Psoas muscle (tissue), 8 donors: ENCODE results near the gene RAPSN. TPM values are rescaled to one million over a fixed set of nuclear protein-coding genes. Genes with fewer than 3 reads are reported as not detected.

ENCODE experiments used
- ATAC-seq, 4 donors: fragments of 200-7000 bp; cut with Tn5 transposase; one replicate each; pipeline ENCODE4 v1.9.1; 2020; ENCODE audit warnings: moderate library complexity in 3 of 4, mild to moderate bottlenecking in 2 of 4
- DNase-seq, 2 donors: peaks; one replicate each; pipeline ENCODE4 v3.0.0-alpha.2; 2020
- H3K27ac ChIP-seq: fragments of 200-600 bp; one replicate; pipeline ENCODE4 v1.8.0; 2022
- H3K27me3 ChIP-seq, 3 donors: fragments of 200-600 bp in 1 of 3; one replicate each; pipeline versions ENCODE4 v1.6.1 to v1.8.0; 2013 to 2022; ENCODE audit warnings: low read length in 2 of 3, mild to moderate bottlenecking in 2 of 3, moderate library complexity in 1 of 3; ENCODE audit not compliant: insufficient read depth in 3 of 3
- H3K36me3 ChIP-seq, 2 donors: fragments of 200-600 bp in 1 of 2; one replicate each; pipeline versions ENCODE4 v1.6.1 to v1.8.0; 2013 to 2022; ENCODE audit warnings: low read depth in 1 of 2, mild to moderate bottlenecking in 1 of 2, moderate library complexity in 1 of 2; ENCODE audit not compliant: insufficient read depth in 1 of 2
- H3K4me1 ChIP-seq: fragments of 200-600 bp; one replicate; pipeline ENCODE4 v1.8.0; 2022
- H3K4me3 ChIP-seq: fragments of 200-600 bp; one replicate; pipeline ENCODE4 v1.8.0; 2022; ENCODE audit warnings: mild to moderate bottlenecking
- H3K9me3 ChIP-seq: fragments of 200-600 bp; one replicate; pipeline ENCODE4 v1.8.0; 2022
- WGBS, 3 donors: extraction: QIAGEN DNeasy Blood & Tissue Kit; methylation state at CpG; one replicate each; pipeline versions ENCODE4 v1.1.6 to v1.1.7; 2013; 5-methylcytosine and 5-hydroxymethylcytosine counted together
- intact Hi-C, 2 donors: fragments of 100-400 bp; cut with DNase I; formaldehyde crosslinking; loops; one replicate each; pipeline versions ENCODE4 v1.11.0 to v1.14.2; 2022
- polyA plus RNA-seq, 3 donors: library from polyadenylated mRNA; stranded (reverse); fragments of 200-250 nt; gene quantifications; one replicate each; pipeline ENCODE4 v1.2.3, GENCODE V29; 2013
- total RNA-seq, 4 donors: library from RNA; stranded (reverse); fragmentation: NEBNext Ultra II Directional in 2 of 4; extraction: Animal tissue kit (Norgen Biotek cat#: 25700) in 2 of 4; gene quantifications; one replicate each; pipeline versions ENCODE4 v1.2.1 to v1.2.4, GENCODE V29; 2021 to 2023
- TF ChIP-seq, protein P1 (sequence below): fragments of 200-600 bp; IDR thresholded peaks from one replicate; pipeline ENCODE4 v1.8.0; 2022; ENCODE audit warnings: antibody characterized with exemption
- donor health status: healthy with polysubstance abuse.
- donor health status: DM: no; HTN: no; CAD: no; lungs with moderate emphysema.
- donor health status: Bipolar disorder and iron deficiency.
- donor health status: healthy.
- donor health status: DM: yes; HTN: yes; CAD: no.
- donor health status: DM: no; HTN: no; CAD: no.
- donor health status: DM: no; HTN: no; CAD: no.
- donor health status: DM: yes; HTN: yes; CAD: no.

The RAPSN gene
- total and polyA plus RNA-seq, 7 donors, result 37.6 to 90.6 (median 58.7) TPM

- peaks cover 13% of the 10 kb centered on the region for H3K4me1 ChIP-seq
- no peaks in the 10 kb centered on the region for H3K9me3 ChIP-seq
- DNase-seq (no peak), ATAC-seq (no peak)
- no peaks in the 10 kb centered on the region for H3K27me3 ChIP-seq
- TF ChIP-seq, protein P1, sequence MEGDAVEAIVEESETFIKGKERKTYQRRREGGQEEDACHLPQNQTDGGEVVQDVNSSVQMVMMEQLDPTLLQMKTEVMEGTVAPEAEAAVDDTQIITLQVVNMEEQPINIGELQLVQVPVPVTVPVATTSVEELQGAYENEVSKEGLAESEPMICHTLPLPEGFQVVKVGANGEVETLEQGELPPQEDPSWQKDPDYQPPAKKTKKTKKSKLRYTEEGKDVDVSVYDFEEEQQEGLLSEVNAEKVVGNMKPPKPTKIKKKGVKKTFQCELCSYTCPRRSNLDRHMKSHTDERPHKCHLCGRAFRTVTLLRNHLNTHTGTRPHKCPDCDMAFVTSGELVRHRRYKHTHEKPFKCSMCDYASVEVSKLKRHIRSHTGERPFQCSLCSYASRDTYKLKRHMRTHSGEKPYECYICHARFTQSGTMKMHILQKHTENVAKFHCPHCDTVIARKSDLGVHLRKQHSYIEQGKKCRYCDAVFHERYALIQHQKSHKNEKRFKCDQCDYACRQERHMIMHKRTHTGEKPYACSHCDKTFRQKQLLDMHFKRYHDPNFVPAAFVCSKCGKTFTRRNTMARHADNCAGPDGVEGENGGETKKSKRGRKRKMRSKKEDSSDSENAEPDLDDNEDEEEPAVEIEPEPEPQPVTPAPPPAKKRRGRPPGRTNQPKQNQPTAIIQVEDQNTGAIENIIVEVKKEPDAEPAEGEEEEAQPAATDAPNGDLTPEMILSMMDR, result no peak
- H3K36me3 ChIP-seq, result peaks cover 0 to 7% of the 10 kb centered on the region in 2 donors
- intact Hi-C loops, result no loop called here
- 64 to 82% (median 72%) methylated on average over 3 of the region's 3 CpGs for WGBS, 3 donors
- no peak overlapping the region for H3K4me3 ChIP-seq
- H3K27ac ChIP-seq, result no peak overlapping the region
Measured at GRCh38 chr11:47436726-47437125, 12.2 kb downstream of the RAPSN start.

DNA sequence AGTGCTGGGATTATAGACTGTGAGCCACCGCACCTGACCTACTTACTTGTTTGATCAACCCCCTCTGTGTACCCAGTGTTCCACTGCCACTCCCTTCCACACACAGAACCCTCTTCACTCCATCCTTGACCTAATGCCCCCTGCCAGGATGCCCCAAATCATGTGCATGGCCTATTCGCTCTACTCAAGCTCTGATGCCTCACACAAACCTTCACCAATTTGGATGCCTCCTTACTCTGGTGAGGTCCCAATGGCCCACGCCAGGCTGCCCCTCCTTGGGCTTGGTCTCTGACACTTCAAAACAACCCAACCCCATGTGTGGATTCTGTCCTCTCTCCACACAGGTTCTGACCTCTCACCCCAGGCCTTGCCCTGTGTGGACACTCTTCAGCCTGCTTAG, 13.2 kb downstream of the RAPSN start:
- Histone ChIP-seq H3K9me3 (no peaks in the 10 kb centered on the region), H3K27ac (no peak overlapping the region), H3K4me3 (no peak overlapping the region), H3K4me1 (peaks cover 19% of the 10 kb centered on the region), H3K36me3 (peaks cover 0 to 2% of the 10 kb centered on the region in 2 donors), H3K27me3 (no peaks in the 10 kb centered on the region)
- intact Hi-C loops, result no loop called here
- DNase-seq (no peak), ATAC-seq (peak in 1 of 4 donors; percentile 7)
- 85 to 94% (median 89%) methylated on average over 3 of the region's 3 CpGs for WGBS, 3 donors
- TF ChIP-seq, protein P1, result no peak

DNA sequence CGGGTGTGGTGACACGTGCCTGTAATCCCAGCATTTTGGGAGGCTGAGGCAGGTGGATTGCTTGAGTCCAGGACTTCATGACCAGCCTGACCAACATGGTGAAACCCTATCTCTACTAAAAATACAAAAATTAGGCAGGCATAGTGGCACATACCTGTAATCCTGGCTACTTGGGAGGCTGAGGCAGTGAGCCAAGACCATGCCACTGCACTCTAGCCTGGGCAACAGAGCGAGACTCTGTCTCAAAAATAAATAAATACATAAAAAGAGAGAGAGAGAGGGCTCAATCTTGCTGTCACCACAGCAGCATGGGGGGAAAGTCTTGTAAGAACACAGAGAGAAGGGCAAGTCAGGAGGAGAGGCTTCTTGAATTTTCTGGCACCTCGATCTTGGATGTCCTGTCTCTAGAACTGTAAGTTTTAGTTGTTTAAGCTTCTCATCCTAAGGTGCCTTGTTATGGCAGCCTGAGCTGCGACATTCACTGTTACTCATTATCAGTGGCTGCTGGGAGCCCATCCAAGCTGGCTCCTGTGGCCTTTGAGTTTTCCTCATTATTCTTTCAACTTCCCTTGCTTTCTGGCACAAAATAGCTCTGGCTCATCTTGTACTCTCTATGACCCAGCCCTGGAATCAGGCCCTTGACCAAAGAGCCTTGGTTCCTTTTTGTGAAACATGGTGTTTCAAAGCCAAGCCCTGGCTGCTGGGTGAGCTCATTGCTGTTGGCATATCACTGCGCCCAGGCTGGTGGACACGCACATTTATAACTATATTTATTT, 14.7 kb downstream of the RAPSN start:
- DNase-seq, result peak; percentile 66 to 76
- whole genome bisulfite sequencing, 3 donors, result 48 to 74% (median 51%) methylated on average over 7 of the region's 7 CpGs

DNA sequence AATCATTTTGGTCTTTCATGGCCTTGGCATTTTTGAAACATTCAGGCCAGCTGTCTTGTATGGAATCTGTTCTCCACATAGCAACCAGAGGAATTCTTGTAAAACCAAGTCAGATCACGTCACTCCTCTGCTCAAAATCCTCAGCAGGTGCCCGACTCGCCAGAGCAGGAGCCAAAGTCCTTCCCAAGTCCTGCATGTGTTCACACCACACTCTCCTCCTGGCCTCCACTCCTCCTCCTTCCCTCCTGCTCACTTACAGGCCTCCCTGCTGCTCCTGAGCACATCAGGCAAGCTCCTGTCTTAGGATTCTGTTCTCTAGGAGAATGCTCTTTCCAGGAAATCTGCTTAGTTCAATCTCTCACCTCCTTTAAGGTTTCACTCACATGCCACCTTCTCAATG, 15.8 kb downstream of the RAPSN start:
- H3K4me3 ChIP-seq, result no peak overlapping the region
- peaks cover 19% of the 10 kb centered on the region for H3K4me1 ChIP-seq
- DNase-seq (no peak), ATAC-seq (no peak)
- H3K27ac ChIP-seq, result peak overlapping the region; percentile 16
- TF ChIP-seq, protein P1, result no peak
- no peaks in the 10 kb centered on the region for H3K36me3 ChIP-seq
- 34 to 67% (median 35%) methylated on average over 3 of the region's 3 CpGs for WGBS, 3 donors
- no peaks in the 10 kb centered on the region for H3K9me3 ChIP-seq
- no peaks in the 10 kb centered on the region for H3K27me3 ChIP-seq
- intact Hi-C loops, result no loop called here

More for the DNA sequence above, 14.7 kb downstream of the RAPSN start:
- TF ChIP-seq, protein P1, result no peak
- H3K4me1 ChIP-seq, result peaks cover 19% of the 10 kb centered on the region
- ATAC-seq, result peak; percentile 32 to 47 (median 42)
- no peaks in the 10 kb centered on the region for H3K36me3 ChIP-seq
- H3K27ac ChIP-seq, result peak overlapping the region; percentile 41
- no peak overlapping the region for H3K4me3 ChIP-seq
- intact Hi-C loops, result no loop called here
- H3K9me3 ChIP-seq, result no peaks in the 10 kb centered on the region
- no peaks in the 10 kb centered on the region for H3K27me3 ChIP-seq
